Upper lobe of left lung (tissue), 4 donors: Measurements from ENCODE around the gene NT5C3A.

Experiments
- EP300 ChIP-seq, 4 donors: sonication (generic); formaldehyde crosslinking; IDR thresholded peaks; one replicate each; pipeline ENCODE4 v1.5.1; 2017; ENCODE audit warnings: antibody characterized with exemption in 4 of 4, control low read depth in 2 of 4
- TF ChIP-seq, protein P1 (sequence below), 6 experiments: fragments of 450-650 bp in 4 of 6; fragments of 200-600 bp in 2 of 6; sonication (generic) in 2 of 6; IDR thresholded peaks; one replicate each; pipeline ENCODE4 v1.5.1; 2016 to 2019; ENCODE audit warnings: antibody characterized with exemption in 6 of 6

DNA sequence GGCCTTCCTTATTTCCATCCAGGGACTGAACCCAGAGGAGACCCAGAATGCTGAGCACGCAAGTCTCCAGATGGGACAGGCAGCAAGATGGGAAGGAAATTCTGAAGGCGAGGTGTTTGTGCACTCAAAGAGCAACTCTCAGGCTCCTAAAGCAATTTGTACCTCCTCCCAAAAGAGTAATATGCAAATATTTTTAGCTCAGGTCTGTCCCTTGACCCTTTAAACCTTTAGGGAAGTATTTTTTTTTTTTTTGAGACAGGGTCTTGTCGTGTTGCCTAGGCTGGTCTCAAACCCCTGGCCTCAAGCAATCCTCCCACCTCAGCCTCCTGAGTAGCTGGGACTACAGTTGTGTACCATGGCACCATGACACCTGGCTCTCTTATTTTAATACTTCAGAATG is 38.2 kb upstream of the NT5C3A start:
- TF ChIP-seq, protein P1, sequence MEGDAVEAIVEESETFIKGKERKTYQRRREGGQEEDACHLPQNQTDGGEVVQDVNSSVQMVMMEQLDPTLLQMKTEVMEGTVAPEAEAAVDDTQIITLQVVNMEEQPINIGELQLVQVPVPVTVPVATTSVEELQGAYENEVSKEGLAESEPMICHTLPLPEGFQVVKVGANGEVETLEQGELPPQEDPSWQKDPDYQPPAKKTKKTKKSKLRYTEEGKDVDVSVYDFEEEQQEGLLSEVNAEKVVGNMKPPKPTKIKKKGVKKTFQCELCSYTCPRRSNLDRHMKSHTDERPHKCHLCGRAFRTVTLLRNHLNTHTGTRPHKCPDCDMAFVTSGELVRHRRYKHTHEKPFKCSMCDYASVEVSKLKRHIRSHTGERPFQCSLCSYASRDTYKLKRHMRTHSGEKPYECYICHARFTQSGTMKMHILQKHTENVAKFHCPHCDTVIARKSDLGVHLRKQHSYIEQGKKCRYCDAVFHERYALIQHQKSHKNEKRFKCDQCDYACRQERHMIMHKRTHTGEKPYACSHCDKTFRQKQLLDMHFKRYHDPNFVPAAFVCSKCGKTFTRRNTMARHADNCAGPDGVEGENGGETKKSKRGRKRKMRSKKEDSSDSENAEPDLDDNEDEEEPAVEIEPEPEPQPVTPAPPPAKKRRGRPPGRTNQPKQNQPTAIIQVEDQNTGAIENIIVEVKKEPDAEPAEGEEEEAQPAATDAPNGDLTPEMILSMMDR (IDR thresholded peaks at IDR 0.05), result no peak
- no peak for TF ChIP-seq EP300 (IDR thresholded peaks at IDR 0.05)
